GM12892 (cell line): ENCODE measurements around the gene DHX58.

ENCODE experiments used
- POLR2AphosphoS5 ChIP-seq: IDR thresholded peaks from 2 replicates; pipeline ENCODE4 v1.6.1; 2011; ENCODE audit warnings: low read depth, low read length, control low read depth
- TAF1 ChIP-seq: IDR thresholded peaks from 2 replicates; pipeline ENCODE4 v1.6.1; 2011; ENCODE audit warnings: low read depth, mild to moderate bottlenecking, control low read depth, low read length, borderline replicate concordance

DNA sequence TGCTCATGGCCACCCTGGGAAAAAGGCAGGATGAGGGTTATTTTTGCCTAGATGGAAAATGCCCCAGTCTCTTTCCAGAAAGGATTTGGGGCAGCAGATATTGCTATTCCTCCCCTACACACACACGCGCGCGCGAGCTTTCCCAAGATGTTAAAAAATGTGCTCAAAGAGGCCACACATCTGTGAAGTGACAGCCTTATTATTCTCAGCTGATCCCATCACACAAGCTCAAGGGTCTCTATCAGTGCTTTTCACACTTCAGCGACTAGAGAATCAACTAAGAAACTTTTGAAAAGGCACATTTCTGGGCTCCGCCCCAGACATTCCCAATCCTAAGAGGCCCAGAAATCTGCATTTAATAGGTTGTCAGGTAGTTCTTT, 48.0 kb upstream of the DHX58 start:
- TF ChIP-seq POLR2AphosphoS5 (no peak), TAF1 (no peak)
